Liver (tissue), 3 donors: ENCODE results near the gene CORT.

ENCODE experiments used
- ATF3 ChIP-seq: IDR thresholded peaks from 2 replicates; pipeline ENCODE4 v1.6.1; 2016; ENCODE audit warnings: antibody characterized with exemption
- EGR1 ChIP-seq, 2 donors: IDR thresholded peaks; 2 replicates each; pipeline ENCODE4 v1.6.1; 2016 to 2018; ENCODE audit warnings: antibody characterized with exemption in 2 of 2, low read depth in 2 of 2
- GABPA ChIP-seq, 2 donors: IDR thresholded peaks in 1 of 2; conservative IDR thresholded peaks in 1 of 2; 2 replicates each; pipeline ENCODE4 v1.6.1; 2016; ENCODE audit warnings: antibody characterized with exemption in 2 of 2, mild to moderate bottlenecking in 1 of 2, moderate library complexity in 1 of 2
- HNF4A ChIP-seq, 2 donors: conservative IDR thresholded peaks; 2 replicates each; pipeline ENCODE4 v1.6.1; 2016; ENCODE audit warnings: antibody characterized with exemption in 2 of 2, mild to moderate bottlenecking in 2 of 2
- HNF4G ChIP-seq: IDR thresholded peaks from 2 replicates; pipeline ENCODE4 v1.6.1; 2016; ENCODE audit warnings: antibody characterized with exemption
- JUND ChIP-seq, 2 donors: IDR thresholded peaks; 2 replicates each; pipeline ENCODE4 v1.6.1; 2016; ENCODE audit warnings: antibody characterized with exemption in 2 of 2
- MAX ChIP-seq: IDR thresholded peaks from 2 replicates; pipeline ENCODE4 v1.6.1; 2016; ENCODE audit warnings: antibody characterized with exemption
- NR2F2 ChIP-seq: IDR thresholded peaks from 2 replicates; pipeline ENCODE4 v1.6.1; 2016; ENCODE audit warnings: antibody characterized with exemption
- RAD21 ChIP-seq, 2 donors: IDR thresholded peaks; 2 replicates each; pipeline ENCODE4 v1.6.1; 2016; ENCODE audit warnings: antibody characterized with exemption in 2 of 2, mild to moderate bottlenecking in 2 of 2
- REST ChIP-seq: IDR thresholded peaks from 2 replicates; pipeline ENCODE4 v1.6.1; 2016; ENCODE audit warnings: antibody characterized with exemption, mild to moderate bottlenecking
- RXRA ChIP-seq, 2 donors: IDR thresholded peaks; 2 replicates each; pipeline ENCODE4 v1.6.1; 2017 to 2018; ENCODE audit warnings: antibody characterized with exemption in 2 of 2, mild to moderate bottlenecking in 1 of 2
- SP1 ChIP-seq: IDR thresholded peaks from 2 replicates; pipeline ENCODE4 v1.6.1; 2018; ENCODE audit warnings: antibody characterized with exemption, mild to moderate bottlenecking
- TAF1 ChIP-seq: conservative IDR thresholded peaks from 2 replicates; pipeline ENCODE4 v1.6.1; 2016; ENCODE audit warnings: antibody characterized with exemption, mild to moderate bottlenecking
- TF ChIP-seq, protein P1 (sequence below): fragments of 150-350 bp; IDR thresholded peaks from 2 replicates; pipeline ENCODE4 v1.5.1; 2017; ENCODE audit warnings: improper control_type of control experiment, low read depth, low read length; ENCODE audit not compliant: missing input control
- donor health status: healthy.
- donor health status: healthy.

DNA sequence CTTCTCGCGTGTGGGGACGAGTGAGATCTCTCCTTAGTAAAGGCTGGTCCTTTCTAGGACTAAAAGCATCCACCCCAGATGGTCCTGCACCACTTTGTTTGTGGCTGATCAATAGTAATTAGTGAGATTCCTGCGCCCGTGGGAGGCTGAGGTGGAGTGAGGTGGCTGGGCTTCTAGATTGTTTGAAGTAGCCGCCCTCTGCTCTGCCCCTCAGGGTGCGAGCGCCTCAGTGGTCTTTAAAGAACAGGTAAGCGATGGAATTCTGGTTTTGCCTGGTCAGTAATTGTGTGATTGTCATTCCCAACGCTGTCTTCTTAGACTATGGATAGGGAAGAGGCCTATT, 45.6 kb downstream of the CORT start:
- TF ChIP-seq RAD21 (IDR thresholded peaks at IDR 0.05) (no peak), HNF4G (no peak), MAX (no peak), JUND (IDR thresholded peaks at IDR 0.05) (no peak), ATF3 (no peak), REST (no peak), TAF1 (no peak), SP1 (no peak), EGR1 (IDR thresholded peaks at IDR 0.05; ENCODE audit: low read depth in 2 of 2) (no peak), HNF4A (conservative IDR thresholded peaks at IDR 0.05) (no peak), NR2F2 (no peak), RXRA (IDR thresholded peaks at IDR 0.05) (no peak), GABPA (IDR thresholded peaks at IDR 0.05 in 1 of 2, conservative IDR thresholded peaks at IDR 0.05 in 1 of 2) (no peak)
- TF ChIP-seq, protein P1, sequence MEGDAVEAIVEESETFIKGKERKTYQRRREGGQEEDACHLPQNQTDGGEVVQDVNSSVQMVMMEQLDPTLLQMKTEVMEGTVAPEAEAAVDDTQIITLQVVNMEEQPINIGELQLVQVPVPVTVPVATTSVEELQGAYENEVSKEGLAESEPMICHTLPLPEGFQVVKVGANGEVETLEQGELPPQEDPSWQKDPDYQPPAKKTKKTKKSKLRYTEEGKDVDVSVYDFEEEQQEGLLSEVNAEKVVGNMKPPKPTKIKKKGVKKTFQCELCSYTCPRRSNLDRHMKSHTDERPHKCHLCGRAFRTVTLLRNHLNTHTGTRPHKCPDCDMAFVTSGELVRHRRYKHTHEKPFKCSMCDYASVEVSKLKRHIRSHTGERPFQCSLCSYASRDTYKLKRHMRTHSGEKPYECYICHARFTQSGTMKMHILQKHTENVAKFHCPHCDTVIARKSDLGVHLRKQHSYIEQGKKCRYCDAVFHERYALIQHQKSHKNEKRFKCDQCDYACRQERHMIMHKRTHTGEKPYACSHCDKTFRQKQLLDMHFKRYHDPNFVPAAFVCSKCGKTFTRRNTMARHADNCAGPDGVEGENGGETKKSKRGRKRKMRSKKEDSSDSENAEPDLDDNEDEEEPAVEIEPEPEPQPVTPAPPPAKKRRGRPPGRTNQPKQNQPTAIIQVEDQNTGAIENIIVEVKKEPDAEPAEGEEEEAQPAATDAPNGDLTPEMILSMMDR: no peak
